Measurements from ENCODE around the gene PLRG1. TPM values are rescaled to one million over a fixed set of nuclear protein-coding genes. Genes with fewer than 3 reads are reported as not detected.
A peak's percentile ranks its signal among the peaks of the same experiment; 100 is the strongest.

PLRG1 gene
- total RNA-seq, 1 donor from 2014 or later, result 75.5 TPM

- DNase-seq (ENCODE audit: low read depth), result no peak
- peak; percentile 62 for TF ChIP-seq CTCF (IDR thresholded peaks at IDR 0.05; ENCODE audit: insufficient read depth, low read length, poor library complexity, severe bottlenecking)
- Histone ChIP-seq H3K4me3 (ENCODE audit: low read depth, low read length) (no peak overlapping the region), H3K36me3 (ENCODE audit: control insufficient read depth, insufficient read depth, low read length) (no peaks in the 10 kb centered on the region), H3K27me3 (ENCODE audit: control insufficient read depth, insufficient read depth, low read length) (peaks cover 3% of the 10 kb centered on the region)
These were observed 43.9 kb downstream of the PLRG1 start for GRCh38 chr4:154506253-154506652.

- H3K27me3 ChIP-seq (ENCODE audit: control insufficient read depth, insufficient read depth, low read length), result peaks cover 3% of the 10 kb centered on the region
- TF ChIP-seq CTCF (IDR thresholded peaks at IDR 0.05; ENCODE audit: insufficient read depth, low read length, poor library complexity, severe bottlenecking), result peak; percentile 53
- H3K36me3 ChIP-seq (ENCODE audit: control insufficient read depth, insufficient read depth, low read length), result no peaks in the 10 kb centered on the region
- no peak for DNase-seq (ENCODE audit: low read depth)
- no peak overlapping the region for H3K4me3 ChIP-seq (ENCODE audit: low read depth, low read length)
These were observed 46.6 kb downstream of the PLRG1 start for GRCh38 chr4:154503598-154503997.

- TF ChIP-seq CTCF (IDR thresholded peaks at IDR 0.05; ENCODE audit: insufficient read depth, low read length, poor library complexity, severe bottlenecking), result no peak
- H3K4me3 ChIP-seq (ENCODE audit: low read depth, low read length), result no peak overlapping the region
- H3K36me3 ChIP-seq (ENCODE audit: control insufficient read depth, insufficient read depth, low read length), result no peaks in the 10 kb centered on the region
- H3K27me3 ChIP-seq (ENCODE audit: control insufficient read depth, insufficient read depth, low read length), result peaks cover 3% of the 10 kb centered on the region
- no peak for DNase-seq (ENCODE audit: low read depth)
These were observed 48.1 kb downstream of the PLRG1 start for GRCh38 chr4:154502111-154502510.

GRCh38 chr4:154497889-154498288 lies 52.3 kb downstream of the PLRG1 start:
- Histone ChIP-seq H3K27me3 (ENCODE audit: control insufficient read depth, insufficient read depth, low read length) (peaks cover 5% of the 10 kb centered on the region), H3K4me3 (ENCODE audit: low read depth, low read length) (no peak overlapping the region), H3K36me3 (ENCODE audit: control insufficient read depth, insufficient read depth, low read length) (no peaks in the 10 kb centered on the region)
- no peak for DNase-seq (ENCODE audit: low read depth)
- TF ChIP-seq CTCF (IDR thresholded peaks at IDR 0.05; ENCODE audit: insufficient read depth, low read length, poor library complexity, severe bottlenecking), result no peak

GRCh38 chr4:154495867-154496266 lies 54.3 kb downstream of the PLRG1 start:
- Histone ChIP-seq H3K36me3 (ENCODE audit: control insufficient read depth, insufficient read depth, low read length) (no peaks in the 10 kb centered on the region), H3K4me3 (ENCODE audit: low read depth, low read length) (no peak overlapping the region), H3K27me3 (ENCODE audit: control insufficient read depth, insufficient read depth, low read length) (peaks cover 17% of the 10 kb centered on the region)
- DNase-seq (ENCODE audit: low read depth), result no peak
- no peak for TF ChIP-seq CTCF (IDR thresholded peaks at IDR 0.05; ENCODE audit: insufficient read depth, low read length, poor library complexity, severe bottlenecking)

- no peak for TF ChIP-seq CTCF (IDR thresholded peaks at IDR 0.05; ENCODE audit: insufficient read depth, low read length, poor library complexity, severe bottlenecking)
- DNase-seq (ENCODE audit: low read depth), result no peak
- Histone ChIP-seq H3K4me3 (ENCODE audit: low read depth, low read length) (no peak overlapping the region), H3K36me3 (ENCODE audit: control insufficient read depth, insufficient read depth, low read length) (no peaks in the 10 kb centered on the region), H3K27me3 (ENCODE audit: control insufficient read depth, insufficient read depth, low read length) (peaks cover 41% of the 10 kb centered on the region)
These were observed 57.9 kb downstream of the PLRG1 start for GRCh38 chr4:154492288-154492687.
